HepG2 (cell line): ENCODE measurements around the gene FAM234B. TPM values are rescaled to one million over a fixed set of nuclear protein-coding genes. Genes with fewer than 3 reads are reported as not detected.

Source experiments
- ATF4 ChIP-seq, 2 experiments: fragments of 450-650 bp in 1 of 2; sonication (generic) in 1 of 2; formaldehyde crosslinking; IDR thresholded peaks; 2 replicates each; pipeline versions ENCODE4 v1.5.0 to v1.8.0; 2020 to 2022; ENCODE audit warnings: mild to moderate bottlenecking in 1 of 2, missing genetic modification reagents in 1 of 2
- BRF2 ChIP-seq: sonication (generic); formaldehyde crosslinking; IDR thresholded peaks from 2 replicates; pipeline ENCODE4 v1.8.1; 2022; ENCODE audit warnings: mild to moderate bottlenecking, missing genetic modification reagents
- CC2D1A ChIP-seq: sonication (generic); formaldehyde crosslinking; IDR thresholded peaks from 2 replicates; pipeline ENCODE4 v1.8.1; 2023; ENCODE audit warnings: mild to moderate bottlenecking, missing genetic modification reagents
- CHD2 ChIP-seq: IDR thresholded peaks from 2 replicates; pipeline ENCODE4 v1.6.1; 2011; ENCODE audit warnings: low read depth, low read length, improper control_type of control experiment
- DNMT3B ChIP-seq: conservative IDR thresholded peaks from 2 replicates; pipeline ENCODE4 v1.6.1; 2016; ENCODE audit warnings: missing biosample characterization, control low read depth
- ETV5 ChIP-seq: IDR thresholded peaks from 2 replicates; pipeline ENCODE4 v1.6.1; 2018; ENCODE audit warnings: missing biosample characterization, missing genetic modification reagents, inconsistent platforms, borderline replicate concordance
- FLYWCH1 ChIP-seq: sonication (generic); formaldehyde crosslinking; IDR thresholded peaks from 2 replicates; pipeline ENCODE4 v1.8.1; 2023; ENCODE audit warnings: mild to moderate bottlenecking, missing genetic modification reagents
- IRX3 ChIP-seq: sonication (generic); formaldehyde crosslinking; IDR thresholded peaks from 2 replicates; pipeline ENCODE4 v1.8.1; 2023; ENCODE audit warnings: mild to moderate bottlenecking, low read depth, missing genetic modification reagents, borderline replicate concordance
- LCORL ChIP-seq, 2 experiments: fragments of 450-650 bp in 1 of 2; sonication (generic) in 1 of 2; formaldehyde crosslinking in 1 of 2; IDR thresholded peaks; 2 replicates each; pipeline versions ENCODE4 v1.5.0 to v1.6.1; 2017 to 2020; ENCODE audit warnings: antibody characterized with exemption in 1 of 2, missing genetic modification reagents in 1 of 2
- MAX ChIP-seq: IDR thresholded peaks from 2 replicates; pipeline ENCODE4 v1.6.1; 2012; ENCODE audit warnings: inconsistent platforms
- NFE2L1 ChIP-seq: sonication (generic); formaldehyde crosslinking; IDR thresholded peaks from 2 replicates; pipeline ENCODE4 v1.4.0; 2020; ENCODE audit warnings: missing genetic modification reagents, mild to moderate bottlenecking, borderline replicate concordance
- NR0B2 ChIP-seq: sonication (generic); formaldehyde crosslinking; IDR thresholded peaks from 2 replicates; pipeline ENCODE4 v1.4.0; 2020; ENCODE audit warnings: mild to moderate bottlenecking, missing genetic modification reagents
- SMAD9 ChIP-seq: sonication (generic); formaldehyde crosslinking; IDR thresholded peaks from 2 replicates; pipeline ENCODE4 v1.5.1; 2020; ENCODE audit warnings: mild to moderate bottlenecking, missing genetic modification reagents
- SYNCRIP ChIP-seq: fragments of 200-400 bp; formaldehyde crosslinking; IDR thresholded peaks from 2 replicates; pipeline ENCODE4 v1.6.1; 2018; ENCODE audit warnings: mild to moderate bottlenecking, low read depth, low read length; ENCODE audit not compliant: insufficient read depth
- TEAD2 ChIP-seq: sonication (generic); formaldehyde crosslinking; IDR thresholded peaks from 2 replicates; pipeline ENCODE4 v1.9.0; 2021; ENCODE audit warnings: missing genetic modification reagents
- TGIF2 ChIP-seq: IDR thresholded peaks from 2 replicates; pipeline ENCODE4 v1.6.1; 2016; ENCODE audit warnings: control low read depth, missing compliant biosample characterization
- THAP8 ChIP-seq: sonication (generic); formaldehyde crosslinking; IDR thresholded peaks from 2 replicates; pipeline ENCODE4 v1.5.1; 2020; ENCODE audit warnings: missing genetic modification reagents, mild to moderate bottlenecking, borderline replicate concordance
- ZBTB20 ChIP-seq: sonication (generic); formaldehyde crosslinking; IDR thresholded peaks from 2 replicates; pipeline ENCODE4 v1.8.1; 2023; ENCODE audit warnings: missing genetic modification reagents, low read depth, mild to moderate bottlenecking, borderline replicate concordance
- ZBTB25 ChIP-seq: IDR thresholded peaks from 2 replicates; pipeline ENCODE4 v1.6.1; 2018; ENCODE audit warnings: missing genetic modification reagents
- ZNF251 ChIP-seq: sonication (generic); formaldehyde crosslinking; IDR thresholded peaks from 2 replicates; pipeline ENCODE4 v1.9.0; 2021; ENCODE audit warnings: mild to moderate bottlenecking, missing genetic modification reagents
- ZNF33A ChIP-seq: sonication (generic); formaldehyde crosslinking; IDR thresholded peaks from 2 replicates; pipeline ENCODE4 v1.5.1; 2020; ENCODE audit warnings: missing genetic modification reagents, mild to moderate bottlenecking, moderate library complexity, borderline replicate concordance
- ZNF598 ChIP-seq: sonication (generic); formaldehyde crosslinking; IDR thresholded peaks from 2 replicates; pipeline ENCODE4 v1.5.1; 2020; ENCODE audit warnings: mild to moderate bottlenecking, missing genetic modification reagents, borderline replicate concordance
- ZNF605 ChIP-seq: sonication (generic); formaldehyde crosslinking; IDR thresholded peaks from 2 replicates; pipeline ENCODE4 v1.8.0; 2022; ENCODE audit warnings: mild to moderate bottlenecking, missing genetic modification reagents
- ZNF678 ChIP-seq: sonication (generic); formaldehyde crosslinking; IDR thresholded peaks from 2 replicates; pipeline ENCODE4 v1.4.0; 2020; ENCODE audit warnings: mild to moderate bottlenecking, missing genetic modification reagents
- ZNF75D ChIP-seq: sonication (generic); formaldehyde crosslinking; IDR thresholded peaks from 2 replicates; pipeline ENCODE4 v1.8.1; 2023; ENCODE audit warnings: missing genetic modification reagents, mild to moderate bottlenecking, borderline replicate concordance
- ZNF790 ChIP-seq: sonication (generic); formaldehyde crosslinking; IDR thresholded peaks from 2 replicates; pipeline ENCODE4 v1.8.0; 2022; ENCODE audit warnings: missing genetic modification reagents, mild to moderate bottlenecking, borderline replicate concordance
- ZSCAN29 ChIP-seq: sonication (generic); formaldehyde crosslinking; conservative IDR thresholded peaks from 2 replicates; pipeline ENCODE4 v1.4.0; 2020; ENCODE audit warnings: mild to moderate bottlenecking, missing genetic modification reagents
- polyA plus RNA-seq, 8 experiments: library from polyadenylated mRNA; depleted of rRNA in 3 of 8; stranded (reverse) in 7 of 8; unstranded in 1 of 8; fragments of >200 nt; fragmentation: Illumina TruSeq in 4 of 8; extraction: Trizol in 4 of 8; gene quantifications; 2 replicates each; pipeline versions ENCODE4 v1.2.1 to v1.2.3, GENCODE V29; 2011 to 2016; ENCODE audit warnings: low read depth in 4 of 8, missing spikeins in 1 of 8, mixed read lengths in 1 of 8; ENCODE audit not compliant: insufficient read depth in 1 of 8
- total RNA-seq, 5 experiments: library from RNA; depleted of rRNA; stranded (reverse); fragments of >200 nt; fragmentation: Illumina TruSeq; extraction: Trizol; gene quantifications; 2 replicates each; pipeline ENCODE4 v1.2.3, GENCODE V29; 2016; ENCODE audit warnings: low read depth in 1 of 5

The FAM234B gene
- total and polyA plus RNA-seq, 2 of the 13 experiments (the other 11 are each of a cell fraction or from before 2014, with no cell fraction given) = 7.8 to 13.8 TPM

GRCh38 chr12:13079440-13079906, 35.3 kb downstream of the FAM234B start (continued):
- TF ChIP-seq SYNCRIP = no peak
- TF ChIP-seq THAP8 = no peak
- no peak for TF ChIP-seq ZNF605 (CRISPR knock-in tag)
- no peak for TF ChIP-seq ZNF790
- TF ChIP-seq ZNF75D = no peak
- TF ChIP-seq ATF4 (CRISPR knock-in tag; IDR thresholded peaks at IDR 0.05) = no peak
- no peak for TF ChIP-seq IRX3
- no peak for TF ChIP-seq FLYWCH1 (CRISPR knock-in tag)
- TF ChIP-seq TEAD2 (CRISPR knock-in tag) = no peak
- no peak for TF ChIP-seq DNMT3B
- TF ChIP-seq CHD2 = no peak
- no peak for TF ChIP-seq ZNF33A
- no peak for TF ChIP-seq MAX
- no peak for TF ChIP-seq ZBTB25 (CRISPR knock-in tag)
- TF ChIP-seq NR0B2 = no peak
- no peak for TF ChIP-seq SMAD9
- no peak for TF ChIP-seq ZNF251 (CRISPR knock-in tag)
- no peak for TF ChIP-seq BRF2 (CRISPR knock-in tag)
- TF ChIP-seq CC2D1A (CRISPR knock-in tag) = no peak
- no peak for TF ChIP-seq ZNF678 (CRISPR knock-in tag)
- peak; percentile 98; the same call in 1 of the 2 replicates for TF ChIP-seq ZBTB20 (CRISPR knock-in tag)
- TF ChIP-seq NFE2L1 (CRISPR knock-in tag) = no peak
- TF ChIP-seq LCORL (IDR thresholded peaks at IDR 0.05) = peak; percentile 96
- peak; percentile 99 for TF ChIP-seq LCORL (CRISPR knock-in tag; IDR thresholded peaks at IDR 0.05)
- TF ChIP-seq ZNF598 (CRISPR knock-in tag) = no peak
- TF ChIP-seq ETV5 = peak; percentile 94; the same call in 1 of the 2 replicates
- TF ChIP-seq ZSCAN29 (CRISPR knock-in tag) = no peak
- TF ChIP-seq TGIF2 = no peak
